ENCODE measurements around the gene ZNF500. TPM values are rescaled to one million over a fixed set of nuclear protein-coding genes. Genes with fewer than 3 reads are reported as not detected.

The ZNF500 gene
- total RNA-seq, 2 donors from 2014 or later, result 14.1 TPM

DNA sequence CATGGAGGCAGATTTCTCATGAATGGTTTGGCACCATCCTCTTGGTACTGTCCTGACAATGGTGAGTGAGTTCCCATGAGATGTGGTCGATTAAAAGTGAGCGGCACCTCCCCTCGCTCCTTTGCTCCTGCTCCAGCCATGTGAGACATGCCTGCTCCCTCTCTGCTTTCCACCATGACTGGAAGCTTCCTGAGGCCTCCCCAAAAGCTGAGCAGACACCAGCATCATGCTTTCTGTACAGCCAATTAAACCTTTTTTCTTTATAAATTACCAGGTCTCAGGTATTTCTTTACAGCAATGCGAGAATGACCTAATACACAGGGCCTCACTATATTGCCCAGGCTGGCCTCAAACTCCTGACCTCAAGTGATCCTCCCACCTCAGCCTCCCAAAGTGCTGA is 12.1 kb downstream of the ZNF500 start:
- no peak for DNase-seq

DNA sequence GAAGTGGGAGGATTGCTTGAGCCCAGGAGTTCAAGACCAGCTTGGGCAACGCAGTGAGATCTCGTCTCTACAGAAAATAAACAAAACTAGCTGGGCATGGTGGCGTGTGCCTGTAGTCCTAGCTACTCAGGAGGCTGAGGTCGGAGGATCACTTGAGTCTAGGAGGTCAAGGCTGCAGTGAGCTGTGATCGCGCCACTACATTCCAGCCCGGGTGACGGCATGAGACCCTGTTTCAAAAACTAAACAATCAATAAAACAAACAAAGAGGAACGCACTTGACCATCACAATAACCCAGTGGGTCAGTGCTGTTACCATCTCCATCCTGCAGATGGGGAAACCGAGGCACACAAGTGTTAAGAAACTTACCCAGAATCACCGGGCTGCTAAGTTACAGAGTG is 13.7 kb downstream of the ZNF500 start:
- no peak overlapping the region for H3K27ac Mint-ChIP-seq
- ATAC-seq (replicated peaks in 1 of 2) (no peak), DNase-seq (no peak)
- no peak overlapping the region for H3K4me3 Mint-ChIP-seq
- peaks cover 12% of the 10 kb centered on the region for H3K4me1 Mint-ChIP-seq (ENCODE audit: low read depth)
- peaks cover 4 to 18% of the 10 kb centered on the region in 2 donors for H3K36me3 Mint-ChIP-seq (ENCODE audit: insufficient read depth in 2 of 2)
- no peaks in the 10 kb centered on the region for H3K27me3 Mint-ChIP-seq (ENCODE audit: low read depth)
- H3K9me3 Mint-ChIP-seq, result no peaks in the 10 kb centered on the region

More for the DNA sequence above, 12.1 kb downstream of the ZNF500 start:
- Mint-ChIP-seq H3K4me3 (no peak overlapping the region), H3K27ac (no peak overlapping the region), H3K9me3 (no peaks in the 10 kb centered on the region), H3K27me3 (ENCODE audit: low read depth) (no peaks in the 10 kb centered on the region), H3K4me1 (ENCODE audit: low read depth) (no peaks in the 10 kb centered on the region), H3K36me3 (ENCODE audit: insufficient read depth in 2 of 2) (peaks cover 5 to 26% of the 10 kb centered on the region in 2 donors)
- ATAC-seq (replicated peaks in 1 of 2), result no peak

DNA sequence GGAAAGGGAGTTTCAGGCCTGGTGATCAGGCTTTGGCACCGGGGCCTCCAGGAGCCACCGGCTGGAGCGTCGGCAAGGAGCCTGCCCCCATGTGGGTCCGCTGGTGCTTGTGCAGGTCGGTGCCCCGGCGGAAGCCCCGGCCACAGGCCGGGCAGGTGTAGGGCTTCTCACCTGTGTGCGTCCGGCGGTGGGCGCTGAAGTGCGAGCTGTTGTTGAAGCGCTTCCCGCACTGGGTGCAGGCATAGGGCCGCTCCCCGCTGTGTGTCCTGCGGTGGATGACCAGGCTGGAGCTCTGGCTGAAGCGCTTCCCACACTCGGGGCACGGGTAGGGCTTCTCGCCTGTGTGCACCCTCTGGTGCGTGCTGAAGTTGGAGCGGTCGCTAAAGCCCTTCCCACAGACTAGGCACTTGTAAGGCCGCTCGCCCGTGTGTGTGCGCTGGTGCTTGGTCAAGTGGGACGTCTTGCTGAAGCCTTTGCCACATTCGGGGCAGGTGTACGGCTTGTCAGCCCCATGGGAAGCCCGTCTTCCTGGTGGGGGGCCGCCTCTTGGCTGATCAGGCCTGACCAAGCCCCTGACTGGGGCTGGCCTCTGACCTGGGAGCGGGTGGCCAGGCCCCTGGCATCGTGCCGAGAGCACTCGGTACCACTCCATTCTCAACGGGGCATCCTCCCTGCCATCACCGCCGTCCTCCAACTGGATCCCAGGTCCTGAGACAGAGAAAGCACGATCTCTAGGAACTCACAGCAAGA is 14.4 kb downstream of the ZNF500 start:
- Mint-ChIP-seq H3K27me3 (ENCODE audit: low read depth) (no peaks in the 10 kb centered on the region), H3K36me3 (ENCODE audit: insufficient read depth in 2 of 2) (peaks cover 4 to 16% of the 10 kb centered on the region in 2 donors)
- no peak for ATAC-seq (replicated peaks in 1 of 2)

DNA sequence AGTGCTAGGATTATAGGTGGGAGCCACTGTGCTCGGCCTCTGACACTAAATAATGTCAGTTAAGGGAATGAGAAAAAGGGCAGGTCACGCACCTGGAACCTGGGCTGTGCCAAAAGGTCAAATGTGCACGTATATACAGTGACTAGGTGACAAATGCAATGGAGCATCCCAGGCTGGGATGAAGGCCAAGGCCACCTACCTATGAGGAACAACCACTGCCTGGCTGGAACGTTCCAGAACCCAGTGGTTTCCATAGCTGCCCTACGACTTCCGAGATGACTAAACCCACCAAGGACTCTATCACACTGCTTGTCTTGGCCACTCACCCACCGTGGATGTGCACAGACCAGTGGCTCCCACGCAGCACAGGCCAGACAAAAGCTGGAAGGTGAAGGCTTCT is 16.1 kb downstream of the ZNF500 start:
- H3K9me3 Mint-ChIP-seq, result no peaks in the 10 kb centered on the region
- peaks cover 21% of the 10 kb centered on the region for H3K4me1 Mint-ChIP-seq (ENCODE audit: low read depth)
- ATAC-seq (replicated peaks in 1 of 2) (no peak), DNase-seq (no peak)
- H3K27me3 Mint-ChIP-seq (ENCODE audit: low read depth), result no peaks in the 10 kb centered on the region
- no peak overlapping the region for H3K27ac Mint-ChIP-seq
- H3K4me3 Mint-ChIP-seq, result no peak overlapping the region
- peaks cover 4 to 12% of the 10 kb centered on the region in 2 donors for H3K36me3 Mint-ChIP-seq (ENCODE audit: insufficient read depth in 2 of 2)

More for the DNA sequence above, 14.4 kb downstream of the ZNF500 start:
- H3K27ac Mint-ChIP-seq, result no peak overlapping the region
- H3K4me1 Mint-ChIP-seq (ENCODE audit: low read depth), result peaks cover 19% of the 10 kb centered on the region
- H3K9me3 Mint-ChIP-seq, result no peaks in the 10 kb centered on the region
- no peak for DNase-seq
- no peak overlapping the region for H3K4me3 Mint-ChIP-seq

DNA sequence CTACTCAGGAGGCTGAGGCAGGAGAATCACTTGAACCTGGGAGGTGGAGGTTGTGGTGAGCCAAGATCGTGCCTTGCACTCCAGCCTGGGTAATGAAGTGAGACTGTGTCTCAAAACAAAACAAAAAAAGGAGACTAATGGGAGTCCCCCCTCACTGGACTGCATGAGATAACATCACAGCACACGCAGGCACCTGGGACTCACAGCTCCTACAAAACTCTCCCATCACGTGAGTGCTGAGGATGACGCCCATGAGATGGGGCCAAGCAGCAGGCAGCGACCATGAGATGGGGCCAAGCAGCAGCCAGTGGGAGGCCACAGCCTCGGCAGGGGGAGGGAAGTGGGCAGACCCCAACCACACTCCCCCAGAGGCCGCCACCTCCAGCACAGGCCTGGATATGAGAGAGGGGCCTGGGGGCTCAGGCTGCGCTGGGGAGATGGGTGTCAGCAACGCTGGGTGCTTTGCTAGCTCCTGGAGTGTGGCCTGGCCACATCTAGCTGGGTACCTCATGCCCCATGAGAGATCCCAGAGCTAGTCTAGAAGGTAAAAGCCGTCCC is 17.2 kb downstream of the ZNF500 start:
- no peak for ATAC-seq (replicated peaks in 1 of 2)
- Mint-ChIP-seq H3K36me3 (ENCODE audit: insufficient read depth in 2 of 2) (peaks cover 0 to 2% of the 10 kb centered on the region in 2 donors), H3K27ac (no peak overlapping the region), H3K9me3 (no peaks in the 10 kb centered on the region), H3K4me1 (ENCODE audit: low read depth) (peaks cover 21% of the 10 kb centered on the region), H3K4me3 (no peak overlapping the region), H3K27me3 (ENCODE audit: low read depth) (no peaks in the 10 kb centered on the region)
- no peak for DNase-seq

DNA sequence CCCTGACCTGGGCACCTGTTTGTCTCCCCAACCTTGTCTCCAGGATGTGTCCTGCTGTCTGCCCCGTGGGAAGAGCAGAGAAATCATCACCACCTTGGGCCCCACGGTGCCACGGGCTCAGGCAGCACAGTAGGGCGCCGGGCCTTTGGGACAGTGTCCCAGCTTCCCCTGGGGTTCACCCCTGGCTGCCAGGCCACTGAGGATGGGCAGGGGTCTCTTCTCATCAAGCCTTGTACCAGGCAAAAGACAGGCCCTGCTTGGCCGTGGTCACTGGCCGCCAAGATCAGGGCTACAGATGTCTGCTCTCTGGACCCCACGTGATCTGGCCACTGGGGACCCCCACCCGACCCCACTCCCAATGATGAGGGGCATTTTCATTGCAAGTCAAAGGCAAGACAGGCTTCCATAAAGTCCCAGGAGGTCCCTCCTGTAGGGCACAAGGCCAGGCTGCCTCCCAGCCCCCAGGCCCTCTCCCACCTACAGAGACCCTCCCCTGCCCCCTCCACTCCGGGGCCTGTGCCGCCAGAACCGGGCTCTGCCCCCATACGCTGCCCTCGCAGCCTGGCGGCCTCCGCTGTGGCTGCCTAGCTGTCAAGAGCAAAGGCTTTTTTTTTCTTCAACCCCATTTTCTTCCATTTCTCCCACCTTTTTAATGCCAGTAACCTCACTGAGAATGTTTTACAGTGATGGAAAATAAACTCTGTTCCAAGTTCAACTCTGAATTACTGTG is 18.1 kb downstream of the ZNF500 start:
- no peaks in the 10 kb centered on the region for H3K9me3 Mint-ChIP-seq
- DNase-seq, result no peak
- ATAC-seq (replicated peaks in 1 of 2), result no peak
- H3K36me3 Mint-ChIP-seq (ENCODE audit: insufficient read depth in 2 of 2), result peaks cover 0 to 2% of the 10 kb centered on the region in 2 donors
- no peak overlapping the region for H3K4me3 Mint-ChIP-seq
- no peaks in the 10 kb centered on the region for H3K27me3 Mint-ChIP-seq (ENCODE audit: low read depth)
- peaks cover 22% of the 10 kb centered on the region for H3K4me1 Mint-ChIP-seq (ENCODE audit: low read depth)
- H3K27ac Mint-ChIP-seq, result no peak overlapping the region

DNA sequence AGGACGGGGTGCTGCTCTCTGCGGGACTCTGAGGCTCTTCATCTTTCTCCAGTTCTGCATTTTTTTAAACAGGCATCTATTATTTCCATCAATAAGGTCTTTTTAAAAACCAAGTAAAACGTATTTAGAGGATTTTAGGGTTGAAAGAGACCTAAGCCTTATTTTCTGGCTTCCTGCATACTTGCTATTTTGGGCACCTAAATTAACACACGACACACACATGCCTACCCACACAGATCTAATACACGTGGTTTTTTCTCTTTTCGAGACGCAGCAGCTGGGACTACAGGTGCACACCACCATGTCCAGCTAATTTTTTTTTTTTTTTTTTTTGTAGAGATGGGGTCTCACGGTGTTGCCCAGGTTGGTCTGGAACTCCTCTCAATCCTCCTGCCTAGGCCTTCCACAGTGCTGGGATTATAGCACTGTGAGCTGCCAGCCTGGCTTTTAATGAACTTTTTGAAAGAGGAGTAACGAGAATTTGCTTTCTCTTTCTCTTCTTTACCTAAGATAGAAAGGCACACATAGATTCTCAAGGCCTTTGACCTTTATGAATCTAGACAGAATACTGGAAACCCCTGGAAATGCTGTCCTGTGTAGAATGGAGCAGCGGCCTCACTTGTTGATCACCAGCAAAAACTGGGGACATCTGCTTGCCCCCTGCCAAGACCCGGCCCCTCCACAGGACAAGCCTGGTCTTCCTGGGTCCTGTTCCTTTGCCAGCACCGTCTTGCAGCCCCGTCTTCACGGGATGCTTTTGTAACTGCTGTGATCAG is 18.9 kb downstream of the ZNF500 start:
- Mint-ChIP-seq H3K9me3 (no peaks in the 10 kb centered on the region), H3K36me3 (ENCODE audit: insufficient read depth in 2 of 2) (peaks cover 0 to 2% of the 10 kb centered on the region in 2 donors), H3K27ac (peak overlapping the region; percentile 88), H3K4me3 (peak overlapping the region; percentile 39 to 47), H3K4me1 (ENCODE audit: low read depth) (peaks cover 29% of the 10 kb centered on the region), H3K27me3 (ENCODE audit: low read depth) (no peaks in the 10 kb centered on the region)
- ATAC-seq (replicated peaks in 1 of 2) (no peak), DNase-seq (no peak)

DNA sequence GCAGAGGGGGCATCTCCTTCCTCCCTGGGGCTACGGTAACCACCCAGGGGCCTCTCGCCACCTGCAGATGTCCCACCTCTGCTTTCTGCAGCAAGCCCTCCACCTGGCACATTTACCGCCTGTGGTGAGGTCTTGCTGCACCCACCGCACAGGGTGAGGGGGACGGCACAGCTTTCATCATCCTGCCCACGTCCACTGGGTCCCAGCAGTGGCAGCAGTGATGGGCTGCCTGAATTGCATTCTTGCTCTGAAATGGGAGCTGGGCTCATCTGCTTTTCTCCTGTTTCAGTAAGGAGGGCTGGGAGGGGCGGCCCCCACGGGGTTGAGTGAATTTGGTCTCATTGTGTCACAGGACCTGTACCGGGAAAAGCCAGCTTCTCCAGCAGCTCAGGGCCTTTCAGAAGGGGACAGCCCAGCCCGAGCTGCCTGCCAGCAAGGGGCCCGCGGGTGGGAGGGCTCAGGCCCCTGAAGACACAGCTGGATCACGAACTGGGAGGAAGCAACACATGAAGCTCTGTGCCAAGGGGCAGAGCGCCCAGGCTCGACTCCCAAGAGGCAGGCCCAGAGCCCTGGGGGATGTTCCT is 19.9 kb downstream of the ZNF500 start:
- ATAC-seq (replicated peaks in 1 of 2) (peak in 1 of 2 donors; percentile 45), DNase-seq (no peak)
- Mint-ChIP-seq H3K27ac (no peak overlapping the region), H3K9me3 (no peaks in the 10 kb centered on the region), H3K36me3 (ENCODE audit: insufficient read depth in 2 of 2) (peaks cover 0 to 1% of the 10 kb centered on the region in 2 donors), H3K4me1 (ENCODE audit: low read depth) (peaks cover 30% of the 10 kb centered on the region), H3K27me3 (ENCODE audit: low read depth) (no peaks in the 10 kb centered on the region), H3K4me3 (no peak overlapping the region)

DNA sequence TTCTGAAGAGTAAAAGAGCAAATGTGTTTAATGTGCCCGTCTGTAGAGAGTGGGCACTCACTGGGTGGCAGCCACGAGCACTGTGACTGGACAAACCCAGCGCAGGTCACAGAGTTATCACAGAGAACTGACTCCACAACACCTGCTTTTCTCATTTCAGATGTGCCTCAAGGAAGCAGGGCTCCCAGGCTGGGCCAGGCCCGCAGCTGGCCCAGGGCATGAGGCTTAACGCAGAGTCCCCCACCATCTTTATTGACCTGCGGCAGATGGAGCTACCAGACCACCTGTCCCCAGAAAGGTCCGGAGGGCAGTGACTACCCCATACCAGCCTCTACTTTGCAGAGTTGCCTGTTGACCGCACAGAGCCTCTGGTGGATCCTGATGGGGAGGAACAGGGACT is 20.7 kb downstream of the ZNF500 start:
- no peak for DNase-seq
- peaks cover 30% of the 10 kb centered on the region for H3K4me1 Mint-ChIP-seq (ENCODE audit: low read depth)
- H3K36me3 Mint-ChIP-seq (ENCODE audit: insufficient read depth in 2 of 2), result peaks cover 0 to 1% of the 10 kb centered on the region in 2 donors
- no peaks in the 10 kb centered on the region for H3K27me3 Mint-ChIP-seq (ENCODE audit: low read depth)
- H3K27ac Mint-ChIP-seq, result no peak overlapping the region
- H3K4me3 Mint-ChIP-seq, result no peak overlapping the region
- H3K9me3 Mint-ChIP-seq, result no peaks in the 10 kb centered on the region
- no peak for ATAC-seq (replicated peaks in 1 of 2)

DNA sequence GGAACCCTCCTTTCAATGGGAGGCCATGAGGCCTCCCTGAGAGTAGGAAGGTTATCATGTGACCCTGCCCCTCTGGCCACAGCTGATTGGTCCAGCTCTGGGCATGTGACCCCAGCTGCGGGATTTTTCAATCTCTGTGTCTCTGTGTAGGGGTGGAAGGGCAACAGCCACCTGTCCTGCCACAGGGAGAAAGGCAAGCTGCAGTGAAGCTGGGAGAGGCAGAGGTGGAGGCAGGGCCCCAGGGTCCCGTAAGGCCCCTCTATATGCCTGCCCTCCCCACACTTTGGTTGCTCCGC is 21.7 kb downstream of the ZNF500 start:
- ATAC-seq (replicated peaks in 1 of 2) (no peak), DNase-seq (no peak)
- Mint-ChIP-seq H3K9me3 (no peaks in the 10 kb centered on the region), H3K27me3 (ENCODE audit: low read depth) (no peaks in the 10 kb centered on the region), H3K36me3 (ENCODE audit: insufficient read depth in 2 of 2) (peaks cover 0 to 1% of the 10 kb centered on the region in 2 donors), H3K27ac (no peak overlapping the region), H3K4me1 (ENCODE audit: low read depth) (peaks cover 30% of the 10 kb centered on the region), H3K4me3 (no peak overlapping the region)

DNA sequence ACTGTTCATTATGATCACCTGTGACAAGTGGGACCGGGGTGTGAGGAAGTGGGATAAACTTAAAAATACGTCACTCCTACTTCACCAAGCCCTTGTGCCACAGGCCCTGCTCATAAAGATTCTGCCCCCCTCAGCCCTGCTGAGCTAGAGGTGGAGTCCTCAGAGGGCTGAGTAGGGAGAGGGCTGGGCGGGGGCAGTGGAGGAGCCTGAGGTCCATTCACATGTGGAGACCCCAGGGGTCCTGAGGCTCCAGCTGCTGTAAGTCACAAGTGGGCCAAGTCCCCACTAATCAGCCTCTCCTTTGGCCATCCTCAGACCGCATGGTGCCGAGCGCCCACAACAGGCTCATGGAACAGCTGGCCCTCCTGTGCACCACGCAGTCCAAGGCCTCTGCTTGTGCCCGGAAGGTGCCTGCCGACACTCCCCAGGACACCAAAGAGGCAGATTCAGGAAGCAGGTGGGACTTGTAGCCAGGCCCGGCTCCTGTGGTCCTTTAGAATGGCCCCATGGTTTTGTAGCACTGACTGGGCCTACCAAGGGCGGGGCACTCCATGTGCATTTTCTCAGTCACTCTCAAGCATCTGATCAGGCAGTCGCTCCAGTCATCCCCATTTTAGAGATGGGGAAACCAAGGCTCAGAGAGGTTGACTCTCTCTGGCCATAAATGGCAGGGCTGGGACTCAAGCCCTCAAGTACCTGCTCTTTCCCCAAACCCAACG is 22.2 kb downstream of the ZNF500 start:
- DNase-seq, result no peak
- peaks cover 0 to 1% of the 10 kb centered on the region in 2 donors for H3K36me3 Mint-ChIP-seq (ENCODE audit: insufficient read depth in 2 of 2)
- H3K27ac Mint-ChIP-seq, result no peak overlapping the region
- no peaks in the 10 kb centered on the region for H3K27me3 Mint-ChIP-seq (ENCODE audit: low read depth)
- no peak overlapping the region for H3K4me3 Mint-ChIP-seq
- H3K4me1 Mint-ChIP-seq (ENCODE audit: low read depth), result peaks cover 30% of the 10 kb centered on the region
- ATAC-seq (replicated peaks in 1 of 2), result no peak
- H3K9me3 Mint-ChIP-seq, result no peaks in the 10 kb centered on the region

DNA sequence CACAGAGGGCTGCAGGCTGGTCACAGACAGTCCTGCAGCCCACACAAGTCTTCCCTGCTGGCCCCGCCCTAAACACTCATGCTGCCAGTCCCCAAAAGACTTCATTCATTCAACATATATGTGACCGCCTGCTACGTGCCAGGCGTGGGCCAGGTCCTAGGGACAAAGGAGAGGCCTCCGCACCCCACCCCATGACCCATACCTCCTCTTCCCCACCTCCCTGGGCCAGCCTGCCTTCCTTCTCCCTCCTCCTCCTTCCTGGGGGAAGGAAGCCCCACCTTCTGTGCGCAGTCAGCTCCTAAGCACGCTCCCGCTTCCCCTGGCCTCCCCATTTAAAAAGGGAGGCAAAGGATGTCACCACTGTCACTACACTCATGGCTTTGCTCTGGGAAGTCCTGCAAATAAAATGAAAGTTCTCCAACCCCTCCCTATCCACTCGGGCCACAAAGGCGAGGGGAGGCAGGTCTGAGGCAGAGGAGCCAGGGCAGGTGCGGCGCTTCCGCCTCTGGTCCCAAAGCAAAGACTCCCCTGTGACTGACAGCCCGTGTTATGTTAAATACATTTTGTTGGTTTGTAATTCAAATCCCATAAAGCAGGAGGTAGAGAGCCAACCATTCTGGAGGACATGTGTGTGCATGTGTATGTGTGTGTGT is 23.6 kb downstream of the ZNF500 start:
- ATAC-seq (replicated peaks in 1 of 2), result peak in 1 of 2 donors; percentile 26
- no peak for DNase-seq
- Mint-ChIP-seq H3K9me3 (no peaks in the 10 kb centered on the region), H3K4me3 (peak overlapping the region; percentile 61 to 71), H3K27ac (peak overlapping the region; percentile 23), H3K27me3 (ENCODE audit: low read depth) (no peaks in the 10 kb centered on the region), H3K36me3 (ENCODE audit: insufficient read depth in 2 of 2) (peaks cover 0 to 1% of the 10 kb centered on the region in 2 donors), H3K4me1 (ENCODE audit: low read depth) (peaks cover 20% of the 10 kb centered on the region)

Measured in activated T-cell treated with anti-CD3 and anti-CD28 coated beads, Interleukin-2, amount 50 U/mL, for 72 hours (primary cell).